Endodermal cell (in vitro differentiated cells): ENCODE measurements around the gene SLC7A11. TPM values are rescaled to one million over a fixed set of nuclear protein-coding genes. Genes with fewer than 3 reads are reported as not detected.

Experiments used
- DNase-seq: peaks from one replicate; pipeline ENCODE4 v3.0.0-alpha.2; 2017
- H3K27ac ChIP-seq: 2 replicates; pipeline ENCODE4 v1.5.1; 2013; ENCODE audit warnings: mild to moderate bottlenecking, low read depth, low read length, moderate library complexity
- H3K27me3 ChIP-seq: 2 replicates; pipeline ENCODE4 v1.6.1; 2013; ENCODE audit warnings: mild to moderate bottlenecking, low read length, moderate library complexity; ENCODE audit not compliant: insufficient read depth, control insufficient read depth, poor library complexity, severe bottlenecking
- H3K36me3 ChIP-seq: 2 replicates; pipeline ENCODE4 v1.7.0; 2013; ENCODE audit warnings: mild to moderate bottlenecking, low read length, moderate library complexity; ENCODE audit not compliant: control insufficient read depth, insufficient read depth
- H3K4me1 ChIP-seq: one replicate; pipeline ENCODE4 v1.7.0; 2013; ENCODE audit warnings: low read length; ENCODE audit not compliant: control insufficient read depth, insufficient read depth
- H3K4me3 ChIP-seq: 2 replicates; pipeline ENCODE4 v1.5.1; 2013; ENCODE audit warnings: mild to moderate bottlenecking, low read length, moderate library complexity
- H3K9ac ChIP-seq: 2 replicates; pipeline ENCODE4 v1.6.1; 2013; ENCODE audit warnings: mild to moderate bottlenecking, low read length, moderate library complexity; ENCODE audit not compliant: poor library complexity, severe bottlenecking; ENCODE audit errors: extremely low read depth
- H3K9me3 ChIP-seq: 2 replicates; pipeline ENCODE4 v1.6.1; 2013; ENCODE audit warnings: mild to moderate bottlenecking, low read length, moderate library complexity; ENCODE audit not compliant: control insufficient read depth
- H3K27ac Mint-ChIP-seq: 2 replicates; pipeline ENCODE4 v1.8.0; 2020; ENCODE audit warnings: mixed read lengths
- H3K27me3 Mint-ChIP-seq: 2 replicates; pipeline ENCODE4 v1.8.0; 2021; ENCODE audit warnings: mild to moderate bottlenecking, mixed read lengths; ENCODE audit not compliant: insufficient read depth
- H3K36me3 Mint-ChIP-seq: 2 replicates; pipeline ENCODE4 v1.8.0; 2020; ENCODE audit warnings: low read depth, mixed read lengths
- H3K4me1 Mint-ChIP-seq: 2 replicates; pipeline ENCODE4 v1.8.0; 2020; ENCODE audit warnings: mixed read lengths
- H3K4me3 Mint-ChIP-seq: 2 replicates; pipeline ENCODE4 v1.8.0; 2020; ENCODE audit warnings: mild to moderate bottlenecking, moderate library complexity, mixed read lengths
- H3K9me3 Mint-ChIP-seq: 2 replicates; pipeline ENCODE4 v1.8.0; 2020; ENCODE audit warnings: mild to moderate bottlenecking, mixed read lengths
- CTCF ChIP-seq: fragments of 200-600 bp; sonication (generic); conservative IDR thresholded peaks from 2 replicates; pipeline ENCODE4 v1.5.0; 2021; ENCODE audit warnings: antibody characterized with exemption, mild to moderate bottlenecking
- WGBS, 2 experiments: methylation state at CpG; one replicate each; pipeline versions ENCODE4 v1.1.5 to v1.1.7; 2013; ENCODE audit warnings: missing lambda C conversion rate in 2 of 2, mixed read lengths in 1 of 2; ENCODE audit not compliant: insufficient coverage in 1 of 2, insufficient read length in 1 of 2; 5-methylcytosine and 5-hydroxymethylcytosine counted together
- total RNA-seq, 2 donors: library from RNA; stranded (reverse); fragmentation: NEBNext Ultra II Directional in 1 of 2; extraction: Animal tissue kit (Norgen Biotek cat#: 25700) in 1 of 2; gene quantifications; 2 replicates in 1 of 2; 3 replicates in 1 of 2; pipeline ENCODE4 v1.2.1, GENCODE V29; 2021

The SLC7A11 gene
- total RNA-seq, 2 donors from 2014 or later = 4.6 to 5.4 TPM

DNA sequence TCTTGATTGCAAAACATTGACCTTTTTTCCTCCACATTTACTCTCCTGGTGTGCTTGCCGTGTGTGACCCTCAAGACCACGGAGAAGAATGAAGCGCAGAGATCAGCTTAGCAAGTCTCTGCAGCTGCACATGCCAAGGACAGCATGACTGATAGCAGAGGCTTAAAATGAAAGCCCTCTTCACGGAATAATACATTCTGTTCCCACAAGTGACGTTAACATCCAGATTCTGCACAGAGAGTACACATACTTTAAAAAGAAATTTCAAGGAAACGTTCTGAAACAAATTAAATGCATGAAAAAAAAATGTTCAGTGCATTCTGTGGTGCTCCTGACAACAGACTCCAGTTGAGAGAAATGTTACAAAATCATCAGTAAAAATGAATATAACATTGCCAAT is 60.9 kb downstream of the SLC7A11 start:
- TF ChIP-seq CTCF = no peak
- peaks cover 13% of the 10 kb centered on the region for H3K4me1 Mint-ChIP-seq
- Histone ChIP-seq H3K36me3 (no peaks in the 10 kb centered on the region), H3K4me1 (peaks cover 7% of the 10 kb centered on the region), H3K9ac (no peak overlapping the region), H3K9me3 (no peaks in the 10 kb centered on the region), H3K4me3 (no peak overlapping the region), H3K27ac (no peak overlapping the region), H3K27me3 (no peaks in the 10 kb centered on the region)
- H3K4me3 Mint-ChIP-seq = no peak overlapping the region
- 77 to 91% methylated on average over 6 of the region's 6 CpGs for WGBS, 2 experiments
- no peaks in the 10 kb centered on the region for H3K27me3 Mint-ChIP-seq
- DNase-seq = no peak
- H3K9me3 Mint-ChIP-seq = no peaks in the 10 kb centered on the region
- H3K36me3 Mint-ChIP-seq = peaks cover 7% of the 10 kb centered on the region
- H3K27ac Mint-ChIP-seq = peak overlapping the region; percentile 35

DNA sequence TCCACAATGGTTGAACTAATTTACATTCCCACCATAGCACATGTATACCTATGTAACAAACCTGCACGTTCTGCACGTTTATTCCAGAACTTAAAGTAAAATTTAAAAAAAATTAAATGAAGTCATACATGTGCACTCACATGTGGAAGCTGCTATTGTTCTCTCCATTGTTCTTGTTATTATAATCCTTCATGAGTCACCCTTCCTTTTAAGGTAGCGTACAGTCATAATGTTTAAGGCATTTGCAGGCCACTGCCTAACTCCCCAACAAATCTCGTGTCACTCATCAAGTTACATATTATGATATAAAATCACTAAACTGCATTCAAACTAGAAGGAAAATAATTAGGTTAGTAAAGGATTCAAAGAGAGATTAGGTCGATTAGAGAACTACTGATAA is 63.6 kb downstream of the SLC7A11 start:
- Histone ChIP-seq H3K27me3 (no peaks in the 10 kb centered on the region), H3K27ac (no peak overlapping the region), H3K36me3 (no peaks in the 10 kb centered on the region), H3K4me1 (no peaks in the 10 kb centered on the region), H3K4me3 (no peak overlapping the region), H3K9ac (no peak overlapping the region), H3K9me3 (no peaks in the 10 kb centered on the region)
- no peaks in the 10 kb centered on the region for H3K27me3 Mint-ChIP-seq
- no peaks in the 10 kb centered on the region for H3K9me3 Mint-ChIP-seq
- no peak for TF ChIP-seq CTCF
- peaks cover 7% of the 10 kb centered on the region for H3K36me3 Mint-ChIP-seq
- H3K4me3 Mint-ChIP-seq = no peak overlapping the region
- 93 to 94% methylated on average over 3 to 5 of the region's 5 CpGs for WGBS, 2 experiments
- no peak for DNase-seq
- H3K27ac Mint-ChIP-seq = no peak overlapping the region
- peaks cover 6% of the 10 kb centered on the region for H3K4me1 Mint-ChIP-seq

GRCh38 chr4:138177278-138177968 is 64.7 kb downstream of the SLC7A11 start:
- Histone ChIP-seq H3K9ac (no peak overlapping the region), H3K36me3 (no peaks in the 10 kb centered on the region), H3K27me3 (no peaks in the 10 kb centered on the region), H3K4me3 (no peak overlapping the region), H3K27ac (no peak overlapping the region), H3K4me1 (no peaks in the 10 kb centered on the region), H3K9me3 (no peaks in the 10 kb centered on the region)
- TF ChIP-seq CTCF = no peak
- WGBS, 2 experiments = 87 to 100% methylated on average over 1 to 2 of the region's 2 CpGs
- Mint-ChIP-seq H3K4me1 (peaks cover 4% of the 10 kb centered on the region), H3K27me3 (no peaks in the 10 kb centered on the region), H3K27ac (no peak overlapping the region), H3K4me3 (no peak overlapping the region), H3K9me3 (no peaks in the 10 kb centered on the region), H3K36me3 (peaks cover 7% of the 10 kb centered on the region)
- DNase-seq = no peak
